ENCODE measurements around the gene PANX1.

Gene PANX1

GRCh38 chr11:94139416-94139815 lies 10.8 kb downstream of the PANX1 start:
- no peak overlapping the region for H2AFZ ChIP-seq (ENCODE audit: low read length)
- H3F3A ChIP-seq (ENCODE audit: low read depth), result no peaks in the 10 kb centered on the region
- TF ChIP-seq CTCF (conservative IDR thresholded peaks at IDR 0.05; ENCODE audit: low read length), result no peak
- no peak for TF ChIP-seq EZH2phosphoT487 (IDR thresholded peaks at IDR 0.05; ENCODE audit: borderline replicate concordance)
- peaks cover 47% of the 10 kb centered on the region for H3K4me1 ChIP-seq (ENCODE audit: insufficient read depth, low read length, poor library complexity, severe bottlenecking)
- no peak overlapping the region for H3K9ac ChIP-seq (ENCODE audit: low read depth, low read length, poor library complexity, severe bottlenecking)
- H3K36me3 ChIP-seq (ENCODE audit: insufficient read depth, low read length), result no peaks in the 10 kb centered on the region
- H4K20me1 ChIP-seq (ENCODE audit: insufficient read depth, low read length, poor library complexity, severe bottlenecking), result peaks cover 47% of the 10 kb centered on the region
- H3K27me3 ChIP-seq (ENCODE audit: insufficient read depth, low read length, poor library complexity, severe bottlenecking), result no peaks in the 10 kb centered on the region
- no peak overlapping the region for H3K4me3 ChIP-seq (ENCODE audit: low read length, poor library complexity, severe bottlenecking)
- H3K9me3 ChIP-seq (ENCODE audit: insufficient read depth, low read depth, low read length), result no peaks in the 10 kb centered on the region
- no peak overlapping the region for H3K4me2 ChIP-seq (ENCODE audit: low read depth, low read length, poor library complexity, severe bottlenecking)
- no peaks in the 10 kb centered on the region for H3K9me2 ChIP-seq (replicated peaks; ENCODE audit: low read depth, low read length)
- H3K79me2 ChIP-seq (ENCODE audit: insufficient read depth, low read length), result peaks cover 91% of the 10 kb centered on the region

DNA sequence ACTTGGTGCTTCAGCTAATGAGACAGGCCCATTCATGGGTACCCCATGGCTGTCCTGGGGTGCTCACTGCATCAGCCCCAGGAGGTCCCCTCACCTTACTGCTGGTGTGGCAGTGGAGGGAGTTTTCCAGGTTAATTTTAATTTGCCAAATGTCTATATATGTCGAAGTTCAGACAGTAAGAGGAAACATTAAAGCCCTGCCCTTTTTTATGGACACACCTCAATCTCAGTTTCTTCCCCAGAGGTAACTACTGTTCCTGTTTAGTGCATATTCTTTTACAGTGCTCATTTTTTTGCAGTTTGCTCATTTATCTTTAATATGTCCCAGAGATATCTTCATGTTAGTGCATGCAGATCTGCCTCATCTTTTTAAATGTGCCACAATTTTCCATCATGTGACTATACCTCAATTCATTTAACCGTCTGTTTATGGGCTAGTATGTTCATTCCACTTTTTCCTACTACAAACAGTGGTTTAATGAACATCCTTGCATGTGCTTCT lies 11.6 kb downstream of the PANX1 start:
- no peak overlapping the region for H2AFZ ChIP-seq (ENCODE audit: low read length)
- H3K4me1 ChIP-seq (ENCODE audit: insufficient read depth, low read length, poor library complexity, severe bottlenecking), result peaks cover 40% of the 10 kb centered on the region
- H3F3A ChIP-seq (ENCODE audit: low read depth), result no peaks in the 10 kb centered on the region
- H3K9ac ChIP-seq (ENCODE audit: low read depth, low read length, poor library complexity, severe bottlenecking), result no peak overlapping the region
- peaks cover 51% of the 10 kb centered on the region for H4K20me1 ChIP-seq (ENCODE audit: insufficient read depth, low read length, poor library complexity, severe bottlenecking)
- TF ChIP-seq EZH2phosphoT487 (IDR thresholded peaks at IDR 0.05; ENCODE audit: borderline replicate concordance) (no peak), CTCF (conservative IDR thresholded peaks at IDR 0.05; ENCODE audit: low read length) (no peak)
- no peaks in the 10 kb centered on the region for H3K36me3 ChIP-seq (ENCODE audit: insufficient read depth, low read length)
- peaks cover 92% of the 10 kb centered on the region for H3K79me2 ChIP-seq (ENCODE audit: insufficient read depth, low read length)
- no peaks in the 10 kb centered on the region for H3K9me2 ChIP-seq (replicated peaks; ENCODE audit: low read depth, low read length)
- no peaks in the 10 kb centered on the region for H3K27me3 ChIP-seq (ENCODE audit: insufficient read depth, low read length, poor library complexity, severe bottlenecking)
- H3K9me3 ChIP-seq (ENCODE audit: insufficient read depth, low read depth, low read length), result no peaks in the 10 kb centered on the region
- H3K4me2 ChIP-seq (ENCODE audit: low read depth, low read length, poor library complexity, severe bottlenecking), result peak overlapping the region; percentile 10
- H3K4me3 ChIP-seq (ENCODE audit: low read length, poor library complexity, severe bottlenecking), result no peak overlapping the region

GRCh38 chr11:94141511-94142307 lies 13.1 kb downstream of the PANX1 start:
- no peak overlapping the region for H3K9ac ChIP-seq (ENCODE audit: low read depth, low read length, poor library complexity, severe bottlenecking)
- H3K4me2 ChIP-seq (ENCODE audit: low read depth, low read length, poor library complexity, severe bottlenecking), result peak overlapping the region; percentile 10
- H4K20me1 ChIP-seq (ENCODE audit: insufficient read depth, low read length, poor library complexity, severe bottlenecking), result peaks cover 47% of the 10 kb centered on the region

More at GRCh38 chr11:94141511-94142307, 13.1 kb downstream of the PANX1 start:
- Histone ChIP-seq H3K79me2 (ENCODE audit: insufficient read depth, low read length) (peaks cover 95% of the 10 kb centered on the region), H3F3A (ENCODE audit: low read depth) (no peaks in the 10 kb centered on the region), H3K4me1 (ENCODE audit: insufficient read depth, low read length, poor library complexity, severe bottlenecking) (peaks cover 27% of the 10 kb centered on the region), H3K27me3 (ENCODE audit: insufficient read depth, low read length, poor library complexity, severe bottlenecking) (no peaks in the 10 kb centered on the region), H2AFZ (ENCODE audit: low read length) (no peak overlapping the region), H3K4me3 (ENCODE audit: low read length, poor library complexity, severe bottlenecking) (no peak overlapping the region), H3K9me3 (ENCODE audit: insufficient read depth, low read depth, low read length) (no peaks in the 10 kb centered on the region), H3K9me2 (replicated peaks; ENCODE audit: low read depth, low read length) (no peaks in the 10 kb centered on the region), H3K36me3 (ENCODE audit: insufficient read depth, low read length) (no peaks in the 10 kb centered on the region)
- TF ChIP-seq CTCF (conservative IDR thresholded peaks at IDR 0.05; ENCODE audit: low read length) (no peak), EZH2phosphoT487 (IDR thresholded peaks at IDR 0.05; ENCODE audit: borderline replicate concordance) (no peak)
